Measurements from ENCODE around the gene OR5C1.
"Not testable (repeated sequence)": the region's sequence is repeated elsewhere in the genome, so short reads cannot be mapped to it uniquely, and the experiment has no call there.

OR5C1 gene

GRCh38 chr9:122812736-122813135 lies 24.0 kb downstream of the OR5C1 start:
- no peak for DNase-seq

- no peak for DNase-seq
These were observed 25.8 kb downstream of the OR5C1 start for GRCh38 chr9:122814545-122814944.

- DNase-seq, result no peak
These were observed 26.8 kb downstream of the OR5C1 start for GRCh38 chr9:122815544-122815943.

- peak; percentile 47 for DNase-seq
These were observed 27.6 kb downstream of the OR5C1 start for GRCh38 chr9:122816163-122816867.

- no peak for DNase-seq
These were observed 30.6 kb downstream of the OR5C1 start for GRCh38 chr9:122819326-122819725.

- DNase-seq, result no peak
These were observed 31.2 kb downstream of the OR5C1 start for GRCh38 chr9:122819791-122820489.

- DNase-seq, result no peak
These were observed 31.7 kb downstream of the OR5C1 start for GRCh38 chr9:122820490-122820845.

- DNase-seq, result no peak
These were observed 32.7 kb downstream of the OR5C1 start for GRCh38 chr9:122821278-122821943.

- no peak for DNase-seq
These were observed 33.3 kb downstream of the OR5C1 start for GRCh38 chr9:122822056-122822455.

GRCh38 chr9:122822938-122823337 lies 34.2 kb downstream of the OR5C1 start:
- DNase-seq, result no peak

- no peak for DNase-seq
These were observed 39.0 kb downstream of the OR5C1 start for GRCh38 chr9:122827761-122828093.

- DNase-seq, result not testable (repeated sequence)
These were observed 40.2 kb downstream of the OR5C1 start for GRCh38 chr9:122828965-122829284.

- no peak for DNase-seq
These were observed 43.5 kb downstream of the OR5C1 start for GRCh38 chr9:122832194-122832593.

GRCh38 chr9:122835313-122835731 lies 46.6 kb downstream of the OR5C1 start:
- DNase-seq, result no peak

- DNase-seq, result no peak
These were observed 48.6 kb downstream of the OR5C1 start for GRCh38 chr9:122837266-122837850.

- not testable (repeated sequence) for DNase-seq
These were observed 49.7 kb downstream of the OR5C1 start for GRCh38 chr9:122838441-122838840.
